Left lung (tissue), 10 donors: ENCODE results near the gene RNF20. TPM values are rescaled to one million over a fixed set of nuclear protein-coding genes. Genes with fewer than 3 reads are reported as not detected.

ENCODE experiments used
- ATAC-seq: fragments of 200-7000 bp; cut with Tn5 transposase; one replicate; pipeline ENCODE4 v1.9.1; 2020; ENCODE audit warnings: moderate library complexity
- DNase-seq, 4 donors: peaks; one replicate each; pipeline ENCODE4 v3.0.0-alpha.2; 2013 to 2020
- H3K27ac ChIP-seq, 2 donors: fragments of 200-600 bp; sonication (generic) in 1 of 2; one replicate each; pipeline versions ENCODE4 v1.5.0 to v1.8.0; 2020 to 2021
- H3K27me3 ChIP-seq, 2 donors: fragments of 200-600 bp; sonication (generic) in 1 of 2; one replicate each; pipeline versions ENCODE4 v1.5.0 to v1.8.0; 2020 to 2021
- H3K36me3 ChIP-seq, 2 donors: fragments of 200-600 bp; sonication (generic) in 1 of 2; one replicate each; pipeline versions ENCODE4 v1.5.0 to v1.8.0; 2020 to 2021
- H3K4me1 ChIP-seq, 2 donors: fragments of 200-600 bp; one replicate each; pipeline ENCODE4 v1.8.0; 2021
- H3K4me3 ChIP-seq, 2 donors: fragments of 200-600 bp; sonication (generic) in 1 of 2; one replicate each; pipeline versions ENCODE4 v1.5.0 to v1.8.0; 2020 to 2021; ENCODE audit warnings: mild to moderate bottlenecking in 1 of 2
- H3K9me3 ChIP-seq, 2 donors: fragments of 200-600 bp; sonication (generic) in 1 of 2; one replicate each; pipeline versions ENCODE4 v1.5.0 to v1.8.0; 2020 to 2021
- CTCF ChIP-seq, 2 donors: fragments of 200-600 bp; sonication (generic) in 1 of 2; IDR thresholded peaks; one replicate each; pipeline versions ENCODE4 v1.5.0 to v1.8.0; 2021; ENCODE audit warnings: antibody characterized with exemption in 2 of 2
- intact Hi-C, 2 donors: fragments of 100-400 bp; cut with DNase I; formaldehyde crosslinking; loops; one replicate each; pipeline versions ENCODE4 v1.11.2 to v1.14.2; 2022
- polyA plus RNA-seq, 6 donors: library from polyadenylated mRNA; unstranded; fragments of 120-200 nt; gene quantifications; one replicate each; pipeline ENCODE4 v1.2.1, GENCODE V29; 2013; ENCODE audit not compliant: insufficient read length in 6 of 6
- total RNA-seq, 2 donors: library from RNA; stranded (reverse); fragmentation: NEBNext Ultra II Directional; extraction: Animal tissue kit (Norgen Biotek cat#: 25700); gene quantifications; one replicate each; pipeline ENCODE4 v1.2.1, GENCODE V29; 2021
- donor health status: DM: no; HTN: yes; CAD: no.
- donor health status: DM: no; HTN: no; CAD: no.

RNF20 gene
- total and polyA plus RNA-seq, 8 donors = 37.7 to 64.5 (median 53.5) TPM

GRCh38 chr9:101604296-101604695 lies 70.6 kb downstream of the RNF20 start:
- intact Hi-C loops = no loop called here
- ATAC-seq = no peak
- H3K9me3 ChIP-seq = no peaks in the 10 kb centered on the region
- H3K27me3 ChIP-seq = peaks cover 0 to 4% of the 10 kb centered on the region in 2 donors
- H3K36me3 ChIP-seq = no peaks in the 10 kb centered on the region
- no peak for DNase-seq
- no peaks in the 10 kb centered on the region for H3K4me1 ChIP-seq
- H3K27ac ChIP-seq = no peak overlapping the region
- no peak for TF ChIP-seq CTCF (IDR thresholded peaks at IDR 0.05)
- no peak overlapping the region for H3K4me3 ChIP-seq

- peaks cover 0 to 4% of the 10 kb centered on the region in 2 donors for H3K27me3 ChIP-seq
- intact Hi-C loops = no loop called here
- H3K9me3 ChIP-seq = no peaks in the 10 kb centered on the region
- ATAC-seq (no peak), DNase-seq (no peak)
- H3K4me1 ChIP-seq = no peaks in the 10 kb centered on the region
- no peak overlapping the region for H3K4me3 ChIP-seq
- no peak for TF ChIP-seq CTCF (IDR thresholded peaks at IDR 0.05)
- H3K36me3 ChIP-seq = no peaks in the 10 kb centered on the region
- no peak overlapping the region for H3K27ac ChIP-seq
Observed at GRCh38 chr9:101605547-101605946, 71.9 kb downstream of the RNF20 start.

Other genes starting within 250 kb of the RNF20 start
- 10 to 100 TPM in 1 of 2 donors, 1 to 10 TPM in 1; 1.0 to 18.6 TPM for gene BAAT, start 148.8 kb upstream of the RNF20 start, total RNA-seq
- under 1 TPM; 0.28 to 0.74 (median 0.54) TPM for gene BAAT, start 148.8 kb upstream of the RNF20 start, polyA plus RNA-seq
- 10 to 100 TPM; 10.2 to 11.7 TPM for gene MRPL50, start 135.2 kb upstream of the RNF20 start, total RNA-seq
- 10 to 100 TPM; 20.3 to 24.6 (median 22.2) TPM for gene MRPL50, start 135.2 kb upstream of the RNF20 start, polyA plus RNA-seq
- 10 to 100 TPM; 15.7 to 17.7 TPM for gene ZNF189, start 135.0 kb upstream of the RNF20 start, total RNA-seq
- gene ZNF189, start 135.0 kb upstream of the RNF20 start, polyA plus RNA-seq = 10 to 100 TPM; 37.1 to 45.1 (median 40.0) TPM
- not detected for gene ALDOB, start 98.1 kb upstream of the RNF20 start, total RNA-seq
- gene ALDOB, start 98.1 kb upstream of the RNF20 start, polyA plus RNA-seq = 1 to 10 TPM; 2.2 to 7.4 (median 2.4) TPM
- gene PPP3R2, start 61.1 kb downstream of the RNF20 start, total RNA-seq = not detected
- under 1 TPM in 1 of 6 donors, not detected in 5; 0.07 TPM for gene PPP3R2, start 61.1 kb downstream of the RNF20 start, polyA plus RNA-seq
- gene GRIN3A, start 204.8 kb downstream of the RNF20 start, total RNA-seq = under 1 TPM in 1 of 2 donors, not detected in 1; 0.13 TPM
- 1 to 10 TPM in 4 of 6 donors, under 1 TPM in 2; 0.28 to 2.4 (median 1.7) TPM for gene GRIN3A, start 204.8 kb downstream of the RNF20 start, polyA plus RNA-seq